GM19023 (cell line): ENCODE results near the gene FNDC3B.

Experiments
- ATAC-seq: cut with Tn5 transposase; IDR thresholded peaks from one replicate; pipeline ENCODE4 v1.9.1; 2021; ENCODE audit warnings: mild to moderate bottlenecking, moderate library complexity; ENCODE audit not compliant: unreplicated experiment

Gene FNDC3B

GRCh38 chr3:172111163-172111562 lies 71.8 kb downstream of the FNDC3B start:
- no peak for ATAC-seq

GRCh38 chr3:172112078-172112733 lies 72.8 kb downstream of the FNDC3B start:
- ATAC-seq, result no peak

- ATAC-seq, result no peak
Observed at GRCh38 chr3:172112734-172113120, 73.3 kb downstream of the FNDC3B start.

- ATAC-seq, result no peak
Observed at GRCh38 chr3:172113710-172114109, 74.3 kb downstream of the FNDC3B start.

- no peak for ATAC-seq
Observed at GRCh38 chr3:172115059-172115458, 75.7 kb downstream of the FNDC3B start.

- no peak for ATAC-seq
Observed at GRCh38 chr3:172115787-172116186, 76.4 kb downstream of the FNDC3B start.

- ATAC-seq, result no peak
Observed at GRCh38 chr3:172118019-172118418, 78.6 kb downstream of the FNDC3B start.

- no peak for ATAC-seq
Observed at GRCh38 chr3:172119266-172119969, 80.0 kb downstream of the FNDC3B start.

GRCh38 chr3:172120912-172121311 lies 81.5 kb downstream of the FNDC3B start:
- ATAC-seq, result no peak

GRCh38 chr3:172121981-172122380 lies 82.6 kb downstream of the FNDC3B start:
- ATAC-seq, result no peak

- ATAC-seq, result no peak
Observed at GRCh38 chr3:172124271-172124670, 84.9 kb downstream of the FNDC3B start.

GRCh38 chr3:172125053-172125452 lies 85.7 kb downstream of the FNDC3B start:
- no peak for ATAC-seq

GRCh38 chr3:172125963-172126457 lies 86.6 kb downstream of the FNDC3B start:
- no peak for ATAC-seq

GRCh38 chr3:172126741-172127140 lies 87.4 kb downstream of the FNDC3B start:
- no peak for ATAC-seq

- no peak for ATAC-seq
Observed at GRCh38 chr3:172127141-172127540, 87.8 kb downstream of the FNDC3B start.

- no peak for ATAC-seq
Observed at GRCh38 chr3:172127929-172128580, 88.7 kb downstream of the FNDC3B start.

GRCh38 chr3:172128858-172129257 lies 89.5 kb downstream of the FNDC3B start:
- ATAC-seq, result no peak

GRCh38 chr3:172129498-172129849 lies 90.1 kb downstream of the FNDC3B start:
- no peak for ATAC-seq

- no peak for ATAC-seq
Observed at GRCh38 chr3:172129850-172130716, 90.7 kb downstream of the FNDC3B start.

- ATAC-seq, result no peak
Observed at GRCh38 chr3:172130717-172131050, 91.3 kb downstream of the FNDC3B start.

GRCh38 chr3:172131746-172132145 lies 92.4 kb downstream of the FNDC3B start:
- no peak for ATAC-seq
